NT2/D1 (cell line): ENCODE measurements around the gene TMEM255B.

Experiments
- SUZ12 ChIP-seq: IDR thresholded peaks from 2 replicates; pipeline ENCODE4 v1.6.1; 2011; ENCODE audit not compliant: insufficient read length, insufficient read depth; ENCODE audit errors: extremely low read depth
- YY1 ChIP-seq: IDR thresholded peaks from 2 replicates; pipeline ENCODE4 v1.6.1; 2011; ENCODE audit not compliant: insufficient read length, insufficient read depth

GRCh38 chr13:113852536-113853517 is 93.8 kb downstream of the TMEM255B start:
- TF ChIP-seq YY1 (no peak), SUZ12 (no peak)
